Measurements from ENCODE around the gene SEMG1.

SEMG1 gene

GRCh38 chr20:45258664-45259063, 51.8 kb downstream of the SEMG1 start:
- H3K18ac ChIP-seq (ENCODE audit: low read length) = no peak overlapping the region
- H4K8ac ChIP-seq (ENCODE audit: low read depth, low read length) = no peak overlapping the region
- no peak overlapping the region for H4K91ac ChIP-seq (ENCODE audit: low read depth, low read length)
- no peaks in the 10 kb centered on the region for H3K79me1 ChIP-seq (ENCODE audit: low read length)
- no peaks in the 10 kb centered on the region for H3K79me2 ChIP-seq (ENCODE audit: control insufficient read depth, insufficient read depth, low read length, poor library complexity)
- no peak overlapping the region for H2AFZ ChIP-seq (ENCODE audit: insufficient read depth, low read length, poor library complexity)
- no peak overlapping the region for H3K4me2 ChIP-seq (ENCODE audit: low read length)
- H2BK120ac ChIP-seq (ENCODE audit: insufficient read depth, low read length, poor library complexity) = no peak overlapping the region
- H3K4me3 ChIP-seq (ENCODE audit: low read depth, low read length) = no peak overlapping the region
- H3K36me3 ChIP-seq (ENCODE audit: control insufficient read depth in 1 of 2, insufficient read depth in 2 of 2, low read length in 2 of 2) = no peaks in the 10 kb centered on the region
- no peak for DNase-seq
- H2AK5ac ChIP-seq (ENCODE audit: low read length) = no peak overlapping the region
- no peaks in the 10 kb centered on the region for H3K9me3 ChIP-seq (ENCODE audit: insufficient read depth, low read depth, low read length)
- no peak overlapping the region for H3K14ac ChIP-seq (ENCODE audit: low read length)
- H2BK5ac ChIP-seq (ENCODE audit: low read depth, low read length, poor library complexity) = no peak overlapping the region
- no CpG with 5 or more reads among the region's 2 CpGs for WGBS (ENCODE audit: extremely low coverage, insufficient coverage, insufficient read length)
- no peaks in the 10 kb centered on the region for H3K4me1 ChIP-seq (ENCODE audit: control insufficient read depth in 1 of 2, insufficient read depth in 2 of 2, low read length in 2 of 2)
- no peak overlapping the region for H3K23ac ChIP-seq (ENCODE audit: low read length)
- H3K27ac ChIP-seq (ENCODE audit: low read depth, low read length) = no peak overlapping the region
- no peak overlapping the region for H3K4ac ChIP-seq (ENCODE audit: low read depth, low read length)
- H2BK12ac ChIP-seq (ENCODE audit: low read length) = no peak overlapping the region
- no peaks in the 10 kb centered on the region for H3K27me3 ChIP-seq (ENCODE audit: insufficient read depth, low read length)
- no peak overlapping the region for H4K12ac ChIP-seq (ENCODE audit: low read depth, low read length)
- no peak overlapping the region for H3K9ac ChIP-seq (ENCODE audit: low read length)
